Ectodermal cell (in vitro differentiated cells): ENCODE results near the gene CACTIN.

Source experiments
- H3K27ac ChIP-seq: 2 replicates; pipeline ENCODE4 v1.7.0; 2013; ENCODE audit warnings: mild to moderate bottlenecking, low read depth, low read length; ENCODE audit not compliant: insufficient read depth, poor library complexity, severe bottlenecking
- H3K27me3 ChIP-seq: 2 replicates; pipeline ENCODE4 v1.7.0; 2013; ENCODE audit warnings: mild to moderate bottlenecking, low read length; ENCODE audit not compliant: insufficient read depth, control insufficient read depth, poor library complexity, severe bottlenecking
- H3K36me3 ChIP-seq: one replicate; pipeline ENCODE4 v1.7.0; 2013; ENCODE audit warnings: low read length; ENCODE audit not compliant: control insufficient read depth, insufficient read depth
- H3K4me1 ChIP-seq: one replicate; pipeline ENCODE4 v1.7.0; 2013; ENCODE audit warnings: low read length; ENCODE audit not compliant: control insufficient read depth, insufficient read depth
- H3K4me3 ChIP-seq: 2 replicates; pipeline ENCODE4 v1.7.0; 2013; ENCODE audit warnings: low read depth, low read length, control low read depth; ENCODE audit not compliant: insufficient read depth
- H3K9me3 ChIP-seq: 2 replicates; pipeline ENCODE4 v1.7.0; 2013; ENCODE audit warnings: mild to moderate bottlenecking, low read length, moderate library complexity; ENCODE audit not compliant: control insufficient read depth
- WGBS, 2 experiments: methylation state at CpG; one replicate each; pipeline ENCODE4 v1.1.7; 2013; ENCODE audit warnings: missing lambda C conversion rate in 2 of 2; 5-methylcytosine and 5-hydroxymethylcytosine counted together

CACTIN gene

GRCh38 chr19:3625996-3626472, 556 bp downstream of the CACTIN start:
- H3K27me3 ChIP-seq, result no peaks in the 10 kb centered on the region
- peak overlapping the region; percentile 62 for H3K4me3 ChIP-seq
- no peaks in the 10 kb centered on the region for H3K9me3 ChIP-seq
- no peak overlapping the region for H3K27ac ChIP-seq
- peaks cover 4% of the 10 kb centered on the region for H3K4me1 ChIP-seq
- H3K36me3 ChIP-seq, result no peaks in the 10 kb centered on the region
- 2% methylated on average over 21 of the region's 21 CpGs for WGBS, 2 experiments

DNA sequence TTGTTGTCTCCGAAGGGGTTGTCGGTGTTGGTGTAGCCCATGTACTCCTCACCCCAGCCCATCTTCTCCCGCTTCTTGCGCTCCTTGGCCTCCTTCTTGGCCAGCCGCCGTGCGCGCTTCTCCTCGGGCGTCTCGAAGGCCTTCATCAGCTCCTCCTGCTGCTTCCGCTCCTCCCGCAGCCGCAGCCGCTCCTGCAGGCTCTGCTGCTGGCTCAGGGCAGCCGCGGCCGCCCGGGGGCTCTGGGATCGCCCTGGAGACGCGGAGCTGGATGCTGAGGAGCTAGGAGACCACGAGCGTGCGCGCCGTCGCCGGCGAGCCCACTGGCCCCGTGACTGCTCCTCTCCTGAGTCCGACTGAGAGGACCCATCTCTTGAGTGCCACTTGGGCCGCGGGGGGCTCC, 2.9 kb downstream of the CACTIN start:
- Histone ChIP-seq H3K27ac (no peak overlapping the region), H3K27me3 (no peaks in the 10 kb centered on the region), H3K9me3 (no peaks in the 10 kb centered on the region), H3K4me1 (peaks cover 4% of the 10 kb centered on the region), H3K36me3 (no peaks in the 10 kb centered on the region), H3K4me3 (no peak overlapping the region)
- 95 to 96% methylated on average over 34 of the region's 34 CpGs for WGBS, 2 experiments

DNA sequence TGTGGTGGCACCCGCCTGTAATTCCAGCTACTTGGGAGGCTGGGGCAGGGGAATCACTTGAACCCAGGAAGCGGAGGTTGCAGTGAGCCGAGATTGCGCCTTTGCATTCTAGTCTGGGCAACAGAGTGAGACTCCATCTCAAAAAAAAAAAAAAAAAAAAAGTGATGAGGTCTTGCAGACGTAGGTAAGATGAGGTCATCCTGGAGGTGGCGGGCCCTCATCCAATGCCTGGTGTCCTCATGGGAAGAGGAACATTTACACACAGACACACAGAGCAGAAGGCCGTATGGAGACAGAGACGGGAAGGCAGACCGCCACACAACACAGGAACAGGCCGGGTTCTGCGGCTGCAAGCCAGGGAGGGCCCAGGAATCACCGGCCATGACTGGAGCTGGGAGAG, 4.4 kb downstream of the CACTIN start:
- WGBS, 2 experiments, result 88 to 92% methylated on average over 12 of the region's 12 CpGs
- no peaks in the 10 kb centered on the region for H3K36me3 ChIP-seq
- H3K4me3 ChIP-seq, result no peak overlapping the region

DNA sequence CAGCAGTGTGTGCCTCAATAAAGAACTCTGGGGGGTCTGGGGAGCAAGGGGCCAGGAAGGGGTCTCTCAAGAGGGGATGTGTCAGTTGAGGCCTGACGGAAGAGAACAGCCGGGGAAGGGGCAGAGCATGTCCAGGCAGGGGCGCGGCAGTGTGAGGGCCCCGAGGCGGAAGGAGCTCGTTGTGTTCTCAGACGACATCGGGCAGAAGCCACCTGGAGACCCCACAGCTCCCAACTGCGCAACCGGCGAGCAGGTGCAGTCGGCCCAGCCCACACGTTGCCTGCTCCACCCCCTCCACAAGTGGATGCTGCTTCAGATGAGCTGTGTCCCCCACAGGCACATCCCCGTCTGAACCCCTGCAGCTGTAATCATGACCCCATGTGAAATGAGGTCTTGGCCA, 4.9 kb downstream of the CACTIN start:
- Histone ChIP-seq H3K9me3 (no peaks in the 10 kb centered on the region), H3K27me3 (no peaks in the 10 kb centered on the region), H3K4me1 (peaks cover 4% of the 10 kb centered on the region), H3K4me3 (no peak overlapping the region), H3K27ac (no peak overlapping the region), H3K36me3 (no peaks in the 10 kb centered on the region)
- 96 to 97% methylated on average over 15 of the region's 15 CpGs for WGBS, 2 experiments

More for the DNA sequence above, 4.4 kb downstream of the CACTIN start:
- no peak overlapping the region for H3K27ac ChIP-seq
- H3K27me3 ChIP-seq, result no peaks in the 10 kb centered on the region
- H3K9me3 ChIP-seq, result no peaks in the 10 kb centered on the region
- peaks cover 4% of the 10 kb centered on the region for H3K4me1 ChIP-seq

DNA sequence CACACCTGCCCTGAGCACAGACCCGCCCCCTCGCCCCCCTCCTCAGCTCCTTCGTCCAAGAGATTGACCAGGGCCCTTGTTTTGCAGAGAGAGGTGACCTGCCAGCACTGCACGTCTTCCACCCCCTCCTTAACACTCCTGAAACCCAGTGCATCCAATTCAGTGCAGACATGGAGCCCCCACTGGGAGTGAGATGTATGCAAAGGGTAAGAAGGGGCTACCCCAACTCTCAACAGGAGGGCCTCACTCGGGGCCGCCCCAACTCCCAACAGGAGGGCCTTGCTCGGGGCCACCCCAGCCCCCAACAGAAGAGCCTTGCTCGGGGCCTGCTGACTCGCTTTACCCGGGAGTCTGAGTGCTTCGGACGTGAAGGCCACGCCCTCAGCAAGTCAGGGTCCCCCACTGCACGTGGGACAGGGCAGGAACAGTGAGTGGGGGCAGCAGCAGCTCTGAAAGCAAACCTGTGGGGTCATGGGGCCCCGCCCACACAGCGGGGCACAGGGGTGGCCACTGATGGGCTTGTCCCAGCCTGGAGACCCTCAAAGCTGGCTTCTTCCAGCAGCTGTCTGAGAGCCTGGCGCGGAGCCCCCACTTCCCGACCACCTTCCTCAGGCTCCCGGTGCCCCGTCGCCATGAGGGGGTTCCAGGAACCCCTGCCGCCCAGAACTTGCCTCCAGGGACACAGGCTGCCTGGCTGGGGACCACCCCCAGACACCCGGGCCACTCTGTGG, 5.6 kb downstream of the CACTIN start:
- Histone ChIP-seq H3K9me3 (no peaks in the 10 kb centered on the region), H3K27ac (no peak overlapping the region), H3K4me1 (peaks cover 4% of the 10 kb centered on the region), H3K4me3 (no peak overlapping the region), H3K36me3 (no peaks in the 10 kb centered on the region), H3K27me3 (no peaks in the 10 kb centered on the region)
- WGBS, 2 experiments, result 92 to 93% methylated on average over 24 of the region's 24 CpGs

DNA sequence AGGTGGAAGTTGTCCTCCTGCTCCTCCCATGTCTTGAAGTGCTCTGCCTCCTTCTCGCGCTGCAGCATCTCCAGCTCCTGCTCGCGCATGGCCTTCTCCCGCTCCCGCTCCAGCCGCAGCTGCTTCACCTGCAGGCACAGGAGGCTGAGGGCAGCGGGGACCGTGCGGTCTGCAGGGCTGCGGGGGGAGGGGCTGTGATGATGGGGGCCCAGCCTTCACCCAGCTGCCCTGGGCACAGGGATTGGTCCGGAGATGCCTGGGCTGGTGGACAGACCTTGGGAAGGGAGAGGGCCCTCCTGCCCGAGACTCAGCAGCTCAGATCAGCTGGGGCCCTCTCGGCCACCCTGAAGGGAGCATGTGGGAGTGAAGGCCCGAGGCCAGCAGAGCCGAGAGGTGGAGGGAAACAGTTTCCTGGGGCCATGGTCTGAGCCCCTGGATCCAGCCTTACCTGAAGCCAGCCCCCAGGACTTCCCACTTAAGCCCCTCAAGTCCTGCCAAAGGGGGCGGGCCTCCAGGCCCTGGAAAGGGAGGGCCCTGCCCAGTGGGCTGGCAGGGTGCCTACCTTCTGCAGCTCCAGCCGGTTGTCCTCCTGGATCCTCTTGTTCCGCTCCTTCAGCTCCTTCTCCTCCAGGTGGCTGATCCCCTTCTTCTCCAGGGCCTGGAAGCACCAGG, 6.3 kb downstream of the CACTIN start:
- Histone ChIP-seq H3K27ac (no peak overlapping the region), H3K27me3 (no peaks in the 10 kb centered on the region), H3K9me3 (no peaks in the 10 kb centered on the region), H3K36me3 (no peaks in the 10 kb centered on the region), H3K4me3 (no peak overlapping the region), H3K4me1 (no peaks in the 10 kb centered on the region)
- 93 to 94% methylated on average over 19 of the region's 19 CpGs for WGBS, 2 experiments

DNA sequence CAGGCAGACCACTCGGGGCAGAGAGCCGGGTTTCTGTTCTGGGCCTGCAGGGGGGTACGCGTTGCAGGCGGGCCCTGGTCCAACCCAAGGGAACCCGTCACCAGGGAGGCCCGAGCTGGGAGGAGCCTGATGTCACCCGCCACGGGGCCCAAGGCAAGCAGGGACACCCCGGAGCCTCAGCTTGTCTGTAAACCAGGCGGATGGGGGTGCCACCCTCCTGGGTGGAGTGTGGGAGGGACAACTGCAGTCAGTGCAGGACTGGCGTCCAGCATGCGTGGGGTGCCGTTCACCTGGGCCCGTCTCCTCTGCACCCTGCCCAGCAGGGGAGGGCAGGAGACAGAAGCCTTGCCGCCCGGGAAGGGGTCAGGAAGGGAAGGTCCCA, 7.0 kb downstream of the CACTIN start:
- H3K27me3 ChIP-seq, result no peaks in the 10 kb centered on the region
- H3K4me1 ChIP-seq, result no peaks in the 10 kb centered on the region
- WGBS, 2 experiments, result 94 to 96% methylated on average over 17 of the region's 17 CpGs
- H3K36me3 ChIP-seq, result no peaks in the 10 kb centered on the region
- no peaks in the 10 kb centered on the region for H3K9me3 ChIP-seq
- H3K27ac ChIP-seq, result no peak overlapping the region
- no peak overlapping the region for H3K4me3 ChIP-seq

GRCh38 chr19:3618811-3619630, 7.6 kb downstream of the CACTIN start:
- 96% methylated on average over 31 of the region's 31 CpGs for WGBS, 2 experiments
- no peak overlapping the region for H3K4me3 ChIP-seq
- no peak overlapping the region for H3K27ac ChIP-seq
- no peaks in the 10 kb centered on the region for H3K36me3 ChIP-seq
- H3K4me1 ChIP-seq, result no peaks in the 10 kb centered on the region
- H3K27me3 ChIP-seq, result no peaks in the 10 kb centered on the region
- no peaks in the 10 kb centered on the region for H3K9me3 ChIP-seq

DNA sequence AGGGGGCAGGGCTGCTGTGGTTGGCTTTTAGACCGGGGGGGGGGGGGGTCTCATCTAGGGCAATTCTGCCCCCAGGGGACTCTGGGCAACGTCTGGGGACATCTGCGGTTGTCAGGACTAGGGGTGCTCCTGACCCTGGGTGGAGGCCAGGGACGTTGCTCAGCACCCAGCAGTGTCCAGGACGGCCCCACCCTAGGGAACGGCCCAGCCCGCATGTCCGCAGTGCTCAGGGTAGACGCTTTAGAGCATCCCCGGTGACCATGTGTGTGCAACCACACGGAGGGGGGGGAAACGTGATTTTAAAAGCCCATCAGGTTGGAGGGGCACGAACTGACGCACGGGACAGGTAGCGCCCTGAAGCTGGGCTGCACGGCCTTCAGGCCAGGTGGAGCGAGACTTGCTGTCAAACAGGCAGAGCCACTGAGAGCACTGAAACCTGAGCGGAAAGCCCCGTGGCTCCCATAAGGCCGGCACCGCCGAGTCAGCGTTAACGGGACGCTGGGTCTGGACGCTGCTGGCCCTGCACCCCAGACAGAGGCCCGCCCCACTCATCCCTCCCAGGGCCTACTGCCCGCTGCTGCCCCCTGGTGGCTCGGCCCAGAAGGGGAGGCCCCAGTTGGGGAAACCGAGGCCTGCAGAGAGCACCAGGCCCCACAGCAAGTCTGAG, 8.3 kb downstream of the CACTIN start:
- WGBS, 2 experiments, result 79% methylated on average over 31 of the region's 31 CpGs
- H3K9me3 ChIP-seq, result no peaks in the 10 kb centered on the region
- no peaks in the 10 kb centered on the region for H3K36me3 ChIP-seq
- no peak overlapping the region for H3K27ac ChIP-seq
- no peaks in the 10 kb centered on the region for H3K27me3 ChIP-seq
- H3K4me1 ChIP-seq, result no peaks in the 10 kb centered on the region
- no peak overlapping the region for H3K4me3 ChIP-seq
